HEK293T (cell line): ENCODE results near the gene DCDC2C.

Experiments used
- L3MBTL2 ChIP-seq: fragments of 450-650 bp; conservative IDR thresholded peaks from 2 replicates; pipeline ENCODE4 v1.6.1; 2016; ENCODE audit warnings: mild to moderate bottlenecking
- TARDBP ChIP-seq: fragments of 450-650 bp; IDR thresholded peaks from 2 replicates; pipeline ENCODE4 v1.6.1; 2016

- TF ChIP-seq TARDBP (no peak), L3MBTL2 (no peak)
Measured at GRCh38 chr2:3675687-3676086, 27.7 kb upstream of the DCDC2C start.
